GM12865 (cell line): ENCODE measurements around the gene DOCK2.

Experiments used
- DNase-seq: peaks from one replicate; pipeline ENCODE4 v3.0.0; 2010; ENCODE audit warnings: low read depth
- H3K4me3 ChIP-seq: 2 replicates; pipeline ENCODE4 v1.5.1; 2011; ENCODE audit warnings: mild to moderate bottlenecking, low read depth, low read length, control low read depth
- TF ChIP-seq, protein P1 (sequence below): IDR thresholded peaks from 2 replicates; pipeline ENCODE4 v1.5.1; 2011; ENCODE audit warnings: low read length, control low read depth, low read depth, inconsistent platforms; ENCODE audit not compliant: insufficient read depth; ENCODE audit errors: missing control alignments

Gene DOCK2

DNA sequence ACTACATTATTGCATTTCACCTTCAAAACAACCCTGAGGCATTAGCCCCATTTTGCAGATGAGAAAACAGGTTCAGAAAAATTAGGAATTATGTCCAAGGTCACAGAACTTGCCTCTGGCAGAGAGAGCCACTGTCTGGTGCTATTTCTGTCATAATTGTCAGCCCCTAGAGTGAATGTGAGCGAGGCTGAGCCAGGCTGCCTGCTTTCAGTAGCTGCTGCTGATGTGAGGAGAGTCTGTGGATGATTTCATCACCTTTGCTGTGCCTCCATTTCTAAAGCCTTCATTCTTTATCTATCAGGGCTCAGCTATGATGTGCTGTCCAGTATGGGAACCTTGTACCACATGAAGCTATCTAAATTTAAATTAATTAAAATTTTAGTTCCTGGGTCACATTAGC, 271.8 kb downstream of the DOCK2 start:
- no peak for DNase-seq
- H3K4me3 ChIP-seq, result no peak overlapping the region
- TF ChIP-seq, protein P1, sequence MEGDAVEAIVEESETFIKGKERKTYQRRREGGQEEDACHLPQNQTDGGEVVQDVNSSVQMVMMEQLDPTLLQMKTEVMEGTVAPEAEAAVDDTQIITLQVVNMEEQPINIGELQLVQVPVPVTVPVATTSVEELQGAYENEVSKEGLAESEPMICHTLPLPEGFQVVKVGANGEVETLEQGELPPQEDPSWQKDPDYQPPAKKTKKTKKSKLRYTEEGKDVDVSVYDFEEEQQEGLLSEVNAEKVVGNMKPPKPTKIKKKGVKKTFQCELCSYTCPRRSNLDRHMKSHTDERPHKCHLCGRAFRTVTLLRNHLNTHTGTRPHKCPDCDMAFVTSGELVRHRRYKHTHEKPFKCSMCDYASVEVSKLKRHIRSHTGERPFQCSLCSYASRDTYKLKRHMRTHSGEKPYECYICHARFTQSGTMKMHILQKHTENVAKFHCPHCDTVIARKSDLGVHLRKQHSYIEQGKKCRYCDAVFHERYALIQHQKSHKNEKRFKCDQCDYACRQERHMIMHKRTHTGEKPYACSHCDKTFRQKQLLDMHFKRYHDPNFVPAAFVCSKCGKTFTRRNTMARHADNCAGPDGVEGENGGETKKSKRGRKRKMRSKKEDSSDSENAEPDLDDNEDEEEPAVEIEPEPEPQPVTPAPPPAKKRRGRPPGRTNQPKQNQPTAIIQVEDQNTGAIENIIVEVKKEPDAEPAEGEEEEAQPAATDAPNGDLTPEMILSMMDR, result no peak

DNA sequence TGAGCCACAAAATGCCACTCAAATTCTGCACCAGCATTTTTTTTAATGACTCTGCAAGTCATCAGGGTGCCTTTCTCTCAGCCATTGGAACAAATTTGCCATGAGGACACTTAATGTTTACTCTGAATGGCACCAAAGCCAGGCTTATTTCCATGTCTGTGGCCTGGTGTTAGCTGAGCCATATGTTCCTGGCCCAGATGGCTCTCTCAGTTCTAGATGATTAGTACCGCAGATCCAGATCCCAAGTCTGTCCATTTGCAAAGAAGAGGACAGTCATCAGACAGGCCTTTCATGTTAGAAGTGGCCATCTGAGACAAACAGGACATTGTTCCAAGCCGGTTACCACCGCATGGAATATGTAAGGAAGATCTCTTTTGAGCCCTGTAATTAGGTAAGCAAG, 272.9 kb downstream of the DOCK2 start:
- DNase-seq, result no peak
- TF ChIP-seq, protein P1, result no peak
- no peak overlapping the region for H3K4me3 ChIP-seq

DNA sequence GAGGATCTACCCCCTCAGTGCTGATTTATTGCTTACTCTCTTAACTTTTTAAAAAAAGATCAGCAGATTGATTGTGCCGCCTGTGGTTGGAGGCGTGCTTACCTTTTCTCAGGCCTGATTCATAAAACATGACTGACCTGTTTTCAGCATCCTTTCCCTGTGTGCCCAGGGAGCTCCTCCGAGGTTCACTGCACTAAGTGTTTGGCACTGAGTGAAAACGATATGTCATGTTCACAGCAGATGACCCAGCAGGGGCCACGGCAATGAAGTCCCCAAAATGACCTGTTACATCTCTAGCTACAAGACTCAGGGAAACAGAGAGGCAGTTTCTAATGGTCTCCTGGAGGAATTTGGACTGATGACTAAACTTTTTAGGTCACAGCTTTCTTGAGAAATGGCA, 273.3 kb downstream of the DOCK2 start:
- DNase-seq, result no peak
- no peak overlapping the region for H3K4me3 ChIP-seq

DNA sequence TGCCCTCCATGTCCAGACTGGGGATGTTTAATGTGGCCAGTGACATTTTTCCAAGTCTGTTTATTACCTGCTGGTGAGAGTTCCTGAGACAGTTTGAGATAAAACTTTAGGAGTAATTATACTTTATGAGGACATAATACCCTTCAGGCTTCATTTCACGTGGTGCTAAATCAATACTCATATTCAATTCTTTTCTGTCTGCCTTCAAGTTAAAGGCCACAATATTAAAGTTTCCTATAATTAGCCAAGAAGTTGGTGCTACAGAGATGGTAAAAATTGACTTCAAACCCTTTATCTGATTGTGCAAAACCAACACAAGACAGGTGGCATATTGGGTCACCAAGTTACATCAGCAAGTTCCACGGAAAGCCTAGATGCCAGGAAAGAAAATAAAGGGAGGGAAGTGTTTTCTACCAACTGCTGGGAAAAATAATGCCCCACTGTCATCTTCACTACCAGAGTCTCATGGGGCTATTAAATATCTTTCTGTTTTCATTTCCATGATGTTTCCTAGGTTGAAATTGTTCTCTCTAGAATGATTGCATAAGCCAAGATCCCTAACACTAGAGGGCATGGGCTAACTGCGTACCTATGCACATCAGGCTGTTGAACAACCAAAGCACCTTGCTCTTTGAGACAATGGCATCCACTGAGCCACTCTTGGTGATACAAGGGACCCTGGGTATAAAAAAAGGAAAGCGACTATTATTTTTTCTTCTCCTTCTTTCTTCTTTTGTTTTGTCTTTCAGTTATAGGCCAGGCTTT, 274.6 kb downstream of the DOCK2 start:
- DNase-seq, result no peak
- TF ChIP-seq, protein P1, result no peak
- H3K4me3 ChIP-seq, result no peak overlapping the region

More for the DNA sequence above, 273.3 kb downstream of the DOCK2 start:
- TF ChIP-seq, protein P1, result no peak

DNA sequence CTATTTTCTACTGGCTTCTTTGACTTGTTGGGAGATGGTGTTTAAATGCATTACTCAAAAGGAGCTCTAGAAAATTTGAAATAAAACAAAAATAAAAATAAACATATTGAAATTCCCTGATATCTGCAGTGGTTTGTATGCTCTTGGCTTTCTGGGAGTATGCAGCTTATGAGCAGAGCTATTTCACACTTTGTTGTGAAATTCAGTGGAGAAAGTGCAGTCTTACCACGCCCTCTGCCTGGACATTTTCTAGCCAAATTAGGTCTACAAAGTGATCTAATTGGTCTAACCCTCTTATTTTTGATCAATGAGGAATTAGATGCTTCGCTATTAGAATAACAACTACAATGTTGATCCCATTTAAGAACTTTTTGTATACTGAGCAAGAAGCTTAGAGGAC, 276.4 kb downstream of the DOCK2 start:
- TF ChIP-seq, protein P1, result no peak

DNA sequence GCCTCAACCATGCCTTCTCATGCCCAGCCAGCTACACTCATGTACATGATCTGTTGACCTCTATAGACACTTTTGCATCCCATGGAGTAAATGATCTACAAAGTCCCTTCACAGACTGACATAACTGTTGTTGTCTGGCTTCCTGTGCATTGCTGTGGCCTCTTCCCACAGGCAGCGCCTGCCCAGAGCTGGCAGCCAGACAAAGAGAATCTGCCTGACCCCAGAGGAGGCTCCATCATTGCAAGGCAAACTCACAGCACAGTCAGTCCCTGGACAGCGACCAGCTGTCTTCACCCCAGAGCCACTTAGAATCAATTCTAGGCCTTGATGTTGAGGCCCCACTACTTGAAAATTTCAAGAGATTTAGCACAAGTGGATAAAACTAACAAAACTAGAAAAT, 277.7 kb downstream of the DOCK2 start:
- H3K4me3 ChIP-seq, result no peak overlapping the region
- TF ChIP-seq, protein P1, result no peak
- DNase-seq, result no peak

More for the DNA sequence above, 276.4 kb downstream of the DOCK2 start:
- no peak overlapping the region for H3K4me3 ChIP-seq
- DNase-seq, result no peak

DNA sequence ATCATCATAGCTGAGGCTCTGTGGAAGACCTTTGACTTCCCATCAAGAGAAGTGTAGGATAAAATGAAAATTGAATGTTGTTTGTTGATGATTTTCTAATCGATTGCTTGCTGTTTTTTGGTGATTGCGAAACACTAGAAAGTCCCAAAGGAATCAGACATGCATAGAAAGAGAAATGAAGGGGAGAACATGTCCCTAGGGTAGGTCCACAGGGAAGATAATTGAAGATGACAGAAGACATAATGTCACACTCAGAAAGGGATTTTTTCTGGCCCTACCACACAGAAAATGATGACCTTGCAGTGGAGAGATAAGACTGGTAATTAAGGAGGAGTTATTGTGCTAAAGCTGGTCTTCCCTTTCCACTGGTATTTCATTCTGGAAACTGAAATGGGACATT, 280.4 kb downstream of the DOCK2 start:
- H3K4me3 ChIP-seq, result no peak overlapping the region
- TF ChIP-seq, protein P1, result no peak
- DNase-seq, result no peak
